Measurements from ENCODE around the gene PRRT3. TPM values are rescaled to one million over a fixed set of nuclear protein-coding genes. Genes with fewer than 3 reads are reported as not detected.
A peak's percentile ranks its signal among the peaks of the same experiment; 100 is the strongest.

PRRT3 gene
- total and polyA plus RNA-seq, 2 of the 4 experiments (the other 2 are of a cell fraction) = 0.72 to 4.2 TPM

DNA sequence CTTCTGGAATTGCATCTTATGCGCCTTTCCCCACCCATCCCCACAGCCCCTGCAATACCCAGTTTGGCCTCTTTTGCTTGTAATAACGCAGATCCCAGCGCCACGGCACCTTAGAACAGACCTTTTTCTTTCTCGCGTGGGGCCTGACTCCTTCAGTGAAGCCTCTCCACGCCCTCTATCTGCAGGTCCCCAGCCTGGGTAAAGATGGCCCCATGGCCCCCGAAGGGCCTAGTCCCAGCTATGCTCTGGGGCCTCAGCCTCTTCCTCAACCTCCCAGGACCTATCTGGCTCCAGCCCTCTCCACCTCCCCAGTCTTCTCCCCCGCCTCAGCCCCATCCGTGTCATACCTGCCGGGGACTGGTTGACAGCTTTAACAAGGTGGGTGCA, 18.0 kb downstream of the PRRT3 start:
- ATAC-seq (ENCODE audit: low read depth) = peak; percentile 2
- no peak for DNase-seq
- dilution Hi-C loops (cut with HindIII; ENCODE audit: low sequenced_read_pairs, unreplicated experiment) = no loop called here

More for the DNA sequence above, 18.0 kb downstream of the PRRT3 start:
- H3K18ac ChIP-seq (ENCODE audit: low read depth, low read length) = 0 out of 2 replicates have a peak overlapping the region, but pooled peaks have one; percentile 4
- ChIA-PET CTCF (interaction anchor here (3.1 kb wide), 1 partner anchor 12 kb away, joined by 14 read pairs; no protein-coding TSS in a partner anchor), POLR2A (ENCODE audit: unreplicated experiment) (interaction anchor here (1.0 kb wide), 1 partner anchor 12 kb away, joined by 5 read pairs; no protein-coding TSS in a partner anchor)
- no peaks in the 10 kb centered on the region for H3K9me3 ChIP-seq (ENCODE audit: control insufficient read depth, insufficient read depth, low read length)
- H2BK5ac ChIP-seq (ENCODE audit: low read depth, low read length, poor library complexity, severe bottlenecking) = peak overlapping the region; percentile 1
- peak overlapping the region; percentile 66 for H3K4ac ChIP-seq (ENCODE audit: low read depth, low read length)
- H2BK120ac ChIP-seq (ENCODE audit: low read depth, low read length) = no peak overlapping the region
- H3K14ac ChIP-seq (replicated peaks; ENCODE audit: low read depth, low read length) = peak overlapping the region; percentile 53
- H3K4me1 ChIP-seq (ENCODE audit: control insufficient read depth, insufficient read depth, low read length) = peaks cover 9% of the 10 kb centered on the region
- BruUV-seq (replicated peaks) = TSS peak; percentile 48
- peak overlapping the region; percentile 74 to 83; a peak in 2 of 4 replicates for H4K8ac ChIP-seq (ENCODE audit: low read depth in 2 of 2, low read length in 2 of 2)
- H3K56ac ChIP-seq (ENCODE audit: extremely low read depth, insufficient read depth, low read length) = no peak overlapping the region
- in situ Hi-C loops (cut with MboI; ENCODE audit: low sequenced_read_pairs) = no loop called here
- 25% methylated on average over 5 of the region's 11 CpGs; no CpG with 5 or more reads in 1 of the 2 experiments for WGBS, 2 experiments (ENCODE audit: extremely low coverage in 2 of 2, insufficient read length in 1 of 2)
- H2BK20ac ChIP-seq (ENCODE audit: low read depth, low read length) = no peak overlapping the region
- H2AK5ac ChIP-seq (ENCODE audit: low read depth, low read length) = peak overlapping the region; percentile 56
- H3K27me3 ChIP-seq (ENCODE audit: control insufficient read depth, insufficient read depth, low read length) = no peaks in the 10 kb centered on the region
- H2AFZ ChIP-seq (replicated peaks; ENCODE audit: low read length, poor library complexity) = peak overlapping the region; percentile 94
- peaks cover 6 to 16% of the 10 kb centered on the region in 2 experiments; a peak in 3 of 4 replicates for H3K79me1 ChIP-seq (ENCODE audit: low read depth in 1 of 2, low read length in 2 of 2)
- peak overlapping the region; percentile 87 for H3K4me3 ChIP-seq (ENCODE audit: insufficient read depth, low read depth, low read length)
- H3K23ac ChIP-seq (ENCODE audit: low read depth, low read length) = peak overlapping the region; percentile 29; the same call in 1 of the 2 replicates
- H3K36me3 ChIP-seq (ENCODE audit: control insufficient read depth, insufficient read depth, low read length) = peaks cover 14% of the 10 kb centered on the region
- TF ChIP-seq, protein P1, sequence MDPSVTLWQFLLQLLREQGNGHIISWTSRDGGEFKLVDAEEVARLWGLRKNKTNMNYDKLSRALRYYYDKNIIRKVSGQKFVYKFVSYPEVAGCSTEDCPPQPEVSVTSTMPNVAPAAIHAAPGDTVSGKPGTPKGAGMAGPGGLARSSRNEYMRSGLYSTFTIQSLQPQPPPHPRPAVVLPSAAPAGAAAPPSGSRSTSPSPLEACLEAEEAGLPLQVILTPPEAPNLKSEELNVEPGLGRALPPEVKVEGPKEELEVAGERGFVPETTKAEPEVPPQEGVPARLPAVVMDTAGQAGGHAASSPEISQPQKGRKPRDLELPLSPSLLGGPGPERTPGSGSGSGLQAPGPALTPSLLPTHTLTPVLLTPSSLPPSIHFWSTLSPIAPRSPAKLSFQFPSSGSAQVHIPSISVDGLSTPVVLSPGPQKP (IDR thresholded peaks at IDR 0.05; ENCODE audit: borderline replicate concordance, low read depth, low read length) = no peak
- TF ChIP-seq MAFK (IDR thresholded peaks at IDR 0.05; ENCODE audit: low read depth, low read length) = no peak
- TF ChIP-seq SMC3 (IDR thresholded peaks at IDR 0.05; ENCODE audit: low read depth, low read length) = no peak
- no peak for TF ChIP-seq RFX5 (IDR thresholded peaks at IDR 0.05; ENCODE audit: low read depth, low read length)
- no peak for TF ChIP-seq MAZ (IDR thresholded peaks at IDR 0.05; ENCODE audit: borderline replicate concordance, low read depth, low read length)
- TF ChIP-seq RCOR1 (IDR thresholded peaks at IDR 0.05; ENCODE audit: insufficient replicate concordance, low read length) = no peak
- TF ChIP-seq CEBPB (IDR thresholded peaks at IDR 0.05; ENCODE audit: low read depth, low read length) = no peak
- no peak for TF ChIP-seq RAD21 (IDR thresholded peaks at IDR 0.05; ENCODE audit: low read length)
- TF ChIP-seq, protein P2, sequence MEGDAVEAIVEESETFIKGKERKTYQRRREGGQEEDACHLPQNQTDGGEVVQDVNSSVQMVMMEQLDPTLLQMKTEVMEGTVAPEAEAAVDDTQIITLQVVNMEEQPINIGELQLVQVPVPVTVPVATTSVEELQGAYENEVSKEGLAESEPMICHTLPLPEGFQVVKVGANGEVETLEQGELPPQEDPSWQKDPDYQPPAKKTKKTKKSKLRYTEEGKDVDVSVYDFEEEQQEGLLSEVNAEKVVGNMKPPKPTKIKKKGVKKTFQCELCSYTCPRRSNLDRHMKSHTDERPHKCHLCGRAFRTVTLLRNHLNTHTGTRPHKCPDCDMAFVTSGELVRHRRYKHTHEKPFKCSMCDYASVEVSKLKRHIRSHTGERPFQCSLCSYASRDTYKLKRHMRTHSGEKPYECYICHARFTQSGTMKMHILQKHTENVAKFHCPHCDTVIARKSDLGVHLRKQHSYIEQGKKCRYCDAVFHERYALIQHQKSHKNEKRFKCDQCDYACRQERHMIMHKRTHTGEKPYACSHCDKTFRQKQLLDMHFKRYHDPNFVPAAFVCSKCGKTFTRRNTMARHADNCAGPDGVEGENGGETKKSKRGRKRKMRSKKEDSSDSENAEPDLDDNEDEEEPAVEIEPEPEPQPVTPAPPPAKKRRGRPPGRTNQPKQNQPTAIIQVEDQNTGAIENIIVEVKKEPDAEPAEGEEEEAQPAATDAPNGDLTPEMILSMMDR (conservative IDR thresholded peaks at IDR 0.05; ENCODE audit: low read depth, low read length) = no peak; the same call in 1 of the 2 replicates
- no peak for TF ChIP-seq FOS (IDR thresholded peaks at IDR 0.05; ENCODE audit: low read depth, low read length)
- TF ChIP-seq POLR2A (IDR thresholded peaks at IDR 0.05; ENCODE audit: low read depth, low read length) = no peak
- no peak for TF ChIP-seq BHLHE40 (IDR thresholded peaks at IDR 0.05; ENCODE audit: low read depth, low read length)
- no peak for TF ChIP-seq NFE2L2 (IDR thresholded peaks at IDR 0.05; ENCODE audit: low read depth, low read length)
- TF ChIP-seq CHD1 (IDR thresholded peaks at IDR 0.05; ENCODE audit: low read depth, low read length) = no peak
- TF ChIP-seq MXI1 (IDR thresholded peaks at IDR 0.05; ENCODE audit: borderline replicate concordance, low read depth, low read length) = no peak
- peak overlapping the region; percentile 38; the same call in 1 of the 2 replicates for H4K5ac ChIP-seq (ENCODE audit: low read depth, low read length)
- peak overlapping the region; percentile 39 for H4K91ac ChIP-seq (ENCODE audit: insufficient read depth, low read depth, low read length)
- H3K27ac ChIP-seq (ENCODE audit: insufficient read depth, low read length) = peak overlapping the region; percentile 41
- H3K4me2 ChIP-seq (ENCODE audit: low read depth, low read length) = peak overlapping the region; percentile 55
- peak overlapping the region; percentile 94 for H2AK9ac ChIP-seq (replicated peaks; ENCODE audit: low read depth, low read length, poor library complexity)
- peak overlapping the region; percentile 69 for H3K9ac ChIP-seq (ENCODE audit: low read depth, low read length)
- no peak overlapping the region; the same call in 2 of the 3 replicates for H2BK15ac ChIP-seq (ENCODE audit: low read depth, low read length)
- peaks cover 6% of the 10 kb centered on the region; the same call in 1 of the 2 replicates for H3K9me1 ChIP-seq (ENCODE audit: insufficient read depth, low read length)
- H4K20me1 ChIP-seq (ENCODE audit: insufficient read depth, low read length) = no peaks in the 10 kb centered on the region
- intact Hi-C loops (cut with micrococcal nuclease) = loop anchor here (5.0 kb wide), 1 partner anchor 217 kb away; no protein-coding TSS in a partner anchor
